ENCODE data around the gene AR. TPM values are rescaled to one million over a fixed set of nuclear protein-coding genes. Genes with fewer than 3 reads are reported as not detected.
A peak's percentile ranks its signal among the peaks of the same experiment; 100 is the strongest.

Gene AR
- total RNA-seq, 1 donor from 2014 or later: 35.1 TPM

DNA sequence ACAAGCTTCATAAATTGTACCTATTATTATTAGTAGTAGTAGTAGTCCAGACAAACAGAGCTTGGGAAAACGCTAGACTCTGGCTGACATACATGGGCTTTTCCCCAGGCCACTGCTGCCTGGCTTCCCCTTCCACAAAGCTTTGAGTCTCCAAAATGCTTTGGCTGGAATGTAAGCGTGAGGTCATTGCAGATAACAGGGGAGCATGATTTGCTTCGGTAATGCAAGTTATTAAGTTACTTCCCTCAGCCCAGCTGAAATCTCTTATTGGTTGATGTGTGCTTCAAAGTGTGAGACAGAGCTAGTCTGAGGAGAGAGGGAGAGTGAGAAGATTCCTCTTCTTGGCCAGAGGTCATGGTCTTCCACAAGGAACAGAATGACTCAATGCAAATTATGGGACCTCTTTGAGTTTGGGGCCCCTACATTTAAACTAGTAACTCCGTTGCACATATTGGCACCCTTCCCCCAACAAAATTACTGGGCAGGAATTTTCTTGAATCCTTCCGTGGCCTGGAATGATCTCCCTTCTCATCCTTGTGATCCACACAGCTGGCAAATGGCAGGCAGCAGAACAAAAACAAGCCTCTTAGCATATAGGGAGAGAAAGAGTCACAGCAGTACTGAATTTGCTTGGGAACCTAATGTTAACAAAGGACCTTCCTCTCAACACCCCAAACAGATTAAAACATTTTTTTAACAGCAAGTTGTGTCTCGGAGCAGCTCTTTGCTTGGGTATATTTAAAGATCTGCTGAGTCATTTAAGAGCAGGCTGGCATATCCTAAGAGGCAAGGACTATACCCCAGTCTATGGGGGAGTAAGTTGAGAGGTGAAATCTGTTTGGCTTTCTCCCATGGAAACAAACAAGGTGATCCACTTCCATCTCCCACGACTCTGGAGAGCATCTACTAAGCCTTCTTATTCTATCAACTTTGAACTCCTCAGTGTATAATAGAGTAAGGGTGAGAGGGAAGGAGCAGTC, 19.9 kb downstream of the AR start:
- no peak overlapping the region for H3K4me3 ChIP-seq
- H3K9me3 ChIP-seq: no peaks in the 10 kb centered on the region
- H3K27me3 ChIP-seq: no peaks in the 10 kb centered on the region
- no peak for DNase-seq (ENCODE audit: extremely low spot score in 2 of 2)
- TF ChIP-seq CTCF (IDR thresholded peaks at IDR 0.05) (no peak), POLR2AphosphoS5 (IDR thresholded peaks at IDR 0.05; ENCODE audit: insufficient read depth in 1 of 2, low read depth in 1 of 2) (no peak), POLR2A (IDR thresholded peaks at IDR 0.05) (no peak)
- peak overlapping the region; percentile 13 for H3K27ac ChIP-seq
- intact Hi-C loops (cut with DNase I): no loop called here
- H3K4me1 ChIP-seq: peaks cover 19% of the 10 kb centered on the region
- no peaks in the 10 kb centered on the region for H3K36me3 ChIP-seq

- Histone ChIP-seq H3K4me1 (peaks cover 24% of the 10 kb centered on the region), H3K36me3 (no peaks in the 10 kb centered on the region), H3K27me3 (no peaks in the 10 kb centered on the region), H3K9me3 (no peaks in the 10 kb centered on the region), H3K4me3 (no peak overlapping the region), H3K27ac (peak overlapping the region; percentile 13)
- intact Hi-C loops (cut with DNase I): no loop called here
- no peak for DNase-seq (ENCODE audit: extremely low spot score in 2 of 2)
- TF ChIP-seq POLR2AphosphoS5 (IDR thresholded peaks at IDR 0.05; ENCODE audit: insufficient read depth in 1 of 2, low read depth in 1 of 2) (no peak), POLR2A (IDR thresholded peaks at IDR 0.05) (no peak), CTCF (IDR thresholded peaks at IDR 0.05) (no peak)
Measured at GRCh38 chrX:67564475-67564874, 20.7 kb downstream of the AR start.

DNA sequence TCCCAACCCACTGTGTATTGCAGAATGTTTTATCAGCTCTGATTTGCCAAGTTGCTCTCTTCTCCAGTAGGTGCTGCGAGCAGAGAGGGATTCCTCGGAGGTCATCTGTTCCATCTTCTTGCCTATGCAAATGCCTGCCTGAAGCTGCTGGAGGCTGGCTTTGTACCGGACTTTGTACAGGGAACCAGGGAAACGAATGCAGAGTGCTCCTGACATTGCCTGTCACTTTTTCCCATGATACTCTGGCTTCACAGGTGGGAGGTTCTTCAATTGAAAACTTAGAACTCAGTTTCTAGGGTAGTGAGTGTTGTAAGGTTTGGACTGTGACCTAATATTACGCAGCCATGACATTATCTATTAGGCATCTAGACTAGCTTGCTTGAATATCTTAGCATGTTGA, 24.9 kb downstream of the AR start:
- Histone ChIP-seq H3K9me3 (no peaks in the 10 kb centered on the region), H3K27ac (no peak overlapping the region), H3K4me3 (no peak overlapping the region), H3K4me1 (peaks cover 15% of the 10 kb centered on the region), H3K27me3 (no peaks in the 10 kb centered on the region), H3K36me3 (no peaks in the 10 kb centered on the region)
- no peak for DNase-seq (ENCODE audit: extremely low spot score in 2 of 2)
- intact Hi-C loops (cut with DNase I): no loop called here
- TF ChIP-seq POLR2A (IDR thresholded peaks at IDR 0.05): no peak
- TF ChIP-seq CTCF (IDR thresholded peaks at IDR 0.05): no peak
- TF ChIP-seq POLR2AphosphoS5 (IDR thresholded peaks at IDR 0.05; ENCODE audit: insufficient read depth in 1 of 2, low read depth in 1 of 2): no peak

DNA sequence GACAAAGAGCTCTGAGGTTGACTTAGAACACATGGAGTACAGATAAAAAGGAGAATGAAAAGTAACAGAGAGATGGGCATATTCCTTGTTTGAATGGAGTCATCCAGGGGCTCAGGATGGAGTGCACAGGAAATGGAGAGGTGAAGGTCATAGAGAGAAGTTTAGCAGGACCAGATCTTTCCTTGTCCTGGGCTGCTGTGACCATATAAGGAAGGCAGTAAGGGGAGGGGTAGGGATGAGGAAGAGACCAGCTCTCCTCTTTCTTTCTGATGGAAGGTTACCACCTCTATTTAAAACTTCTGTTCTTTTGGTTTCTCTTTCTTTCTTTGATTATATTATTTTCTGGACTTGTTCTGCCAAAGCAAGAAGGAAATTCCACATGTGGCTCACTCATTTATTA, 27.0 kb downstream of the AR start:
- Histone ChIP-seq H3K4me1 (peaks cover 11% of the 10 kb centered on the region), H3K9me3 (no peaks in the 10 kb centered on the region), H3K36me3 (no peaks in the 10 kb centered on the region), H3K4me3 (no peak overlapping the region), H3K27ac (no peak overlapping the region), H3K27me3 (no peaks in the 10 kb centered on the region)
- no peak for TF ChIP-seq POLR2AphosphoS5 (IDR thresholded peaks at IDR 0.05; ENCODE audit: insufficient read depth in 1 of 2, low read depth in 1 of 2)
- TF ChIP-seq CTCF (IDR thresholded peaks at IDR 0.05): no peak
- no peak for TF ChIP-seq POLR2A (IDR thresholded peaks at IDR 0.05)
- intact Hi-C loops (cut with DNase I): no loop called here
- no peak for DNase-seq (ENCODE audit: extremely low spot score in 2 of 2)

DNA sequence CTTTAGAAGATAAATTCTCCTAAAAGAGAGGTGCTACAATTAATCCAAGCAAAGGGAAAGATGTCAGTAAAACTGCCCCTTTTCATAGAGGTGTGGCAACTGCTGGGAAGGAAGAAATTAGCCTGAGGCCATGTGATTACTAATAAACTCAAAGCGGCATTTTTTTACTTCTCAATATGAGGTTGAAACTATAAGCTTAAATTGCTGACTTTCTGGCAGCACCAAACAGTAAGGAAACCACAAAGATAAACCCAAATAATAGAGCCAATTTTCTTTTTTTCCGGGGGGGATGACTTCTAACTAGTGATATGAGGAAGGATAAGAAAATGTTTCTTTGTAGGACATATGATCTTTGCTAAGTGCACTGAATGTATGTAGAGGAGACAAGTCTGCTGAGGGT, 30.9 kb downstream of the AR start:
- H3K4me3 ChIP-seq: no peak overlapping the region
- H3K4me1 ChIP-seq: no peaks in the 10 kb centered on the region
- intact Hi-C loops (cut with DNase I): no loop called here
- TF ChIP-seq POLR2AphosphoS5 (IDR thresholded peaks at IDR 0.05; ENCODE audit: insufficient read depth in 1 of 2, low read depth in 1 of 2) (no peak), POLR2A (IDR thresholded peaks at IDR 0.05) (no peak), CTCF (IDR thresholded peaks at IDR 0.05) (no peak)
- no peaks in the 10 kb centered on the region for H3K9me3 ChIP-seq
- no peak overlapping the region for H3K27ac ChIP-seq
- DNase-seq (ENCODE audit: extremely low spot score in 2 of 2): no peak
- H3K27me3 ChIP-seq: no peaks in the 10 kb centered on the region
- no peaks in the 10 kb centered on the region for H3K36me3 ChIP-seq

Data from vagina (tissue), 2 donors.